22Rv1 (cell line): ENCODE results near the gene THOC6.

Source experiments
- CTCF ChIP-seq: fragments of 450-650 bp; IDR thresholded peaks from 2 replicates; pipeline ENCODE4 v1.5.1; 2017; ENCODE audit warnings: mild to moderate bottlenecking
- ZFX ChIP-seq: fragments of 450-650 bp; IDR thresholded peaks from 2 replicates; pipeline ENCODE4 v1.6.1; 2017; ENCODE audit warnings: antibody characterized with exemption, borderline replicate concordance

GRCh38 chr16:2976201-2976600 is 47.6 kb upstream of the THOC6 start:
- TF ChIP-seq CTCF (no peak), ZFX (no peak)
